ENCODE results near the gene TACO1. TPM values are rescaled to one million over a fixed set of nuclear protein-coding genes. Genes with fewer than 3 reads are reported as not detected.
A peak's percentile ranks its signal among the peaks of the same experiment; 100 is the strongest.

The TACO1 gene
- polyA plus RNA-seq, 3 donors from 2014 or later = 10.9 to 19.9 (median 19.6) TPM

DNA sequence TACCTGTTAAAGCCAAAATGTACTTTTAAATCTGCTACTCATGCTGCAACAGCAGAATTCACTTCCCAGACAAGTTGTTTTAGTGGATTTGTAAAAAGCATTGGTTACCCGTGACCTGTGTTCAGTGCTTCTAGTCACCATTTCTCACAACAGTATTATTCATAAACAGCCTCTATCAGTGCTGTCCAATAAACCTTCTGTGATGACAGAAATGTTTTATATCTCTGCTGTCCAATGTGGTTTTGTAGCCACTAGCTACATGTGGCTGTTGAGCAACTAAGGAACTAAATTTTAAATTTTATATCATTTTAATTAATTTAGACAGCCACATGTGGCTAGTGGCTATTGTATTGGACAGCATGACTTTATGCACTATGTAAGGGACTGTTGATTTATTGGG is 34.1 kb downstream of the TACO1 start:
- Mint-ChIP-seq H3K4me1 (peaks cover 21 to 26% of the 10 kb centered on the region in 2 donors), H3K36me3 (peaks cover 12 to 19% (median 14%) of the 10 kb centered on the region in 3 donors), H3K27ac (no peak overlapping the region), H3K27me3 (ENCODE audit: low read depth in 3 of 3) (no peaks in the 10 kb centered on the region), H3K9me3 (no peaks in the 10 kb centered on the region), H3K4me3 (no peak overlapping the region)
- no peak for DNase-seq

DNA sequence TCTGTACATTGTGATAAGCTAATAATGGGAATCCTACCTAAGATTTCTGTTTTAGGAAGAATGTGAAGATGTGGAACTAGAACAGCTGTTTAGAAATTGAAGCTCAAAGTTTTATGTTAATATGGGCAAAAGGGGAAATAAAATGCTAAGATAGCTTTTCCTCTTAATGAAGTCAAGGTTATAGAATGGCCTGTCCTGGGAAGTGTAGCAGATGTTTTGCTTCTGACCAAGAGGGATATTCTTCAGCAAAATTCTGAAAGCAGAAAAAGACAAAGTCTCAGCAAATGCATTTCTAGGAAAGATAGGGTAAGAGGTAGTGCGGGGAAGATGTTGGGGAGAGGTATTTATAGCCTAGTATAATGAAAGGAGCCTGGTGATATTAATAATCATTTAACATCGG is 34.6 kb downstream of the TACO1 start:
- no peaks in the 10 kb centered on the region for H3K9me3 Mint-ChIP-seq
- no peak overlapping the region for H3K4me3 Mint-ChIP-seq
- DNase-seq = no peak
- no peaks in the 10 kb centered on the region for H3K27me3 Mint-ChIP-seq (ENCODE audit: low read depth in 3 of 3)
- peaks cover 20 to 26% of the 10 kb centered on the region in 2 donors for H3K4me1 Mint-ChIP-seq
- peak overlapping the region in 1 of 6 donors; percentile 28 for H3K27ac Mint-ChIP-seq
- peaks cover 12 to 19% (median 14%) of the 10 kb centered on the region in 3 donors for H3K36me3 Mint-ChIP-seq

DNA sequence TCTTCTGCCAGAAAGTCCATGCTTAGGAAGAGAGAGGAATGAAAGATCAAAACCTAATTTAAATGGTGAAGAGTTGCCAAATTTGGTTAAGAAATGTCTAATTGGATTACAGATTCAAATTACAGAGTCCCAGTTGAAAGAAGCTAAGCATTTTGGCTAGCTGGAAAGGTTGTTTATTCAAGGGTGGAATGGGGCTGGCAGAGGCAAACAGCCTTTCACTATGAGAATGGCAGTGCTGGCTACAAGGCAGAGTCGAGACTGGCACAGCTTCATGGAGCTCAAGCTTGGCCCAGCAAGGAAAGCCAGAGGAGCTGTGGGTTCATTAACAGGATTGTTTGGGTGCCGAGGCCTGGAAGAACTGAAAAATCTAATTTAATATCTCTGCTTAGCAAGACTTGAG is 35.1 kb downstream of the TACO1 start:
- no peak for DNase-seq
- Mint-ChIP-seq H3K27ac (no peak overlapping the region), H3K9me3 (no peaks in the 10 kb centered on the region), H3K36me3 (peaks cover 12 to 21% (median 14%) of the 10 kb centered on the region in 3 donors), H3K4me1 (peaks cover 20 to 26% of the 10 kb centered on the region in 2 donors), H3K4me3 (no peak overlapping the region), H3K27me3 (ENCODE audit: low read depth in 3 of 3) (no peaks in the 10 kb centered on the region)

DNA sequence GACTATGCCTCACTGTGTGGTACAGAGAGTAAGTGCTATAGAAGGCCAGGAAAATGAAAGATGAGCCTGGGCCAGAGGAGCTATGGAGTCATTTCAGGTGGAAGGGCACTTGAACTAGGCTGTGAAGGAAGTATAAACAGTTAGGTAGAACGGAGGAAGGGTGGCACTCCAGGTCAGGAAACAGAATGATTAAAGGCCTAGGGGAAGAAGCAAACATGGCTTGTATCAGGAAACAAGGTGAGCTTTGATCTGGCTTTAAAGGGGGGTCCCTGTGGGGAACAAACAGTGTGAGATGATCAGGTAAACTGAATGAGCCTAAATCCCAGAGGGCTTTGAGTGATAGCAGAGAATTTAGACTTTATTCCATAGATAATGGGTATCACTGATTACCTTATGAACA is 38.4 kb downstream of the TACO1 start:
- no peaks in the 10 kb centered on the region for H3K9me3 Mint-ChIP-seq
- H3K27me3 Mint-ChIP-seq (ENCODE audit: low read depth in 3 of 3) = no peaks in the 10 kb centered on the region
- DNase-seq = no peak
- H3K4me1 Mint-ChIP-seq = peaks cover 4 to 8% of the 10 kb centered on the region in 2 donors
- H3K36me3 Mint-ChIP-seq = peaks cover 14 to 18% (median 15%) of the 10 kb centered on the region in 3 donors
- no peak overlapping the region for H3K4me3 Mint-ChIP-seq
- peak overlapping the region in 2 of 6 donors; percentile 43 to 46 for H3K27ac Mint-ChIP-seq

DNA sequence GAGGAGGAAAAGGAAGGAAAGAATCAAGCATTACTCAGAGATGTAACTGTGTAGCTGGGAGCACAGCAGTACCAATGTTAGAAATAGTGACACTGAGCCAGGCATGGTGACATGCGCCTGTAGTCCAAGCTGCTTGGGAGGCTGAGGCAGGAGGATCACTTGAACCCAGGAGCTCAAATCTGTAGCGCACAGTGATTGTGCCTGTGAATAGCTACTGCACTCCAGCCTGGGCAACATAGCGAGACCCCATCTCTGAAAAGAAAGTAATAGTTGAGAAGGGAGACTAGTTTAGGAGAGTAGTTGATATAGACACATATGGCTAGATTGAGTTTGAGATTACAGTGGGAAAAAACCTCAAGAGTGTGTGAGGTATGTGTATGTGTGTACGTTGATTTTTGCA is 39.3 kb downstream of the TACO1 start:
- H3K27me3 Mint-ChIP-seq (ENCODE audit: low read depth in 3 of 3) = no peaks in the 10 kb centered on the region
- H3K4me3 Mint-ChIP-seq = no peak overlapping the region
- no peaks in the 10 kb centered on the region for H3K9me3 Mint-ChIP-seq
- peaks cover 11 to 18% (median 11%) of the 10 kb centered on the region in 3 donors for H3K36me3 Mint-ChIP-seq
- peaks cover 0 to 5% of the 10 kb centered on the region in 2 donors for H3K4me1 Mint-ChIP-seq
- no peak overlapping the region for H3K27ac Mint-ChIP-seq
- no peak for DNase-seq

DNA sequence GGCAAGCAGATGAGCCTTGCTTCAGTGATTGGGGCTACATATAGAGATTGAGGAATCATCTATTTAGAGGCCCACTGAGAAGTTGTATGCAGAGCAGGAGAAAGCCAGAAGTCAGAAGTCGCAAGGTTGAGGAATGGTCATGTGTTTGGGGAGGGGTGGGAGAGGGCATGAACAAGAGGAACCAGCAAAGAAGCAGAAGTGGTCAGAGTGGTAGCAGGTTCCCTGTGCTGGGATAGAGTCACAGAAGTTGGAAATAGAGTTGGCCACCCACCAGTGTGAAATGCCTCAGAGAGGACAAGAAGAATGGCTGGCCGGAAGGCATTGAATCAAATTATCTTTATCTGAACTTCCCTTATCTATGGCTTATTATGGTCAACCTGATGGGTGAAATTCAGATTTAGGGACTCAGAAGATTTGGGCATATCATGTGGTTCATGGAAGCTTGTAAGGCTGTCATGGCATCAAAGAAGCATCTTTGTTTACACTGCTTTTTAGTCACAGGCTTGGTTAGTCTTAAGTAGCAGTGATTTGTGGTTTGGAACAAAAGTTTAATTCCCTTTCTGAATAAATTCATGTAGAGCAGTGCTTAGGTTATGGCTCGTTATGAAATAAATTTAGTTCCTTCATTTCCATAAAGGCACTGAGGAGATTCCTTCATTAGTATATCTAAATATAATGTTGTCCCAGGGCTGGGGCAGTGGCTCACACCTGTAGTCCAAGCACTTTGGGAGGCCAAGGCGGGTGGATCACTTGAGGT is 41.2 kb downstream of the TACO1 start:
- Mint-ChIP-seq H3K4me3 (peak overlapping the region in 1 of 5 donors; percentile 35), H3K27ac (peak overlapping the region in 1 of 6 donors; percentile 67), H3K36me3 (peaks cover 5 to 14% (median 8%) of the 10 kb centered on the region in 3 donors), H3K4me1 (peaks cover 4% of the 10 kb centered on the region in 2 donors), H3K9me3 (no peaks in the 10 kb centered on the region), H3K27me3 (ENCODE audit: low read depth in 3 of 3) (no peaks in the 10 kb centered on the region)
- peak in 1 of 3 donors; percentile 3 for DNase-seq

DNA sequence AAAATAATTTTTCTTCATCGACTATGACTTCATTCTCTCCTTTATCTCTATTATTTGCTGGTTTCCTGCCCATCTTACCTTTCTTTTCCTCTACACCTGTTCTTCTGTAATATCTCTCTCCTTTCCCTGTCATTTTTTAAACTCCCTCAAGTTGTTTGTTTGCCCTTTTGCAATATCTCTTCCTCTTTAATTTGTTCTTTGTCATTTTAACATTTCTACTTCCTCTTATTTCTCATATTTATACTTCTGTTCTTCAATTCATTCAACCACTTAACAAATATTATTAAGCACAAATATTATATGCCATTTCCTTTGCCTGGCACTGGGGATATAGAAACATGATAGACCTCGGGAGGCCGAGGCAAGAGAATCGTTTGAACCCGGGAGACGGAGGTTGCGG is 44.2 kb downstream of the TACO1 start:
- no peaks in the 10 kb centered on the region for H3K27me3 Mint-ChIP-seq (ENCODE audit: low read depth in 3 of 3)
- DNase-seq = no peak
- H3K4me1 Mint-ChIP-seq = peaks cover 9% of the 10 kb centered on the region in 2 donors
- no peak overlapping the region for H3K4me3 Mint-ChIP-seq
- peak overlapping the region in 1 of 6 donors; percentile 14 for H3K27ac Mint-ChIP-seq
- H3K36me3 Mint-ChIP-seq = peaks cover 5 to 18% (median 7%) of the 10 kb centered on the region in 3 donors
- H3K9me3 Mint-ChIP-seq = no peaks in the 10 kb centered on the region

DNA sequence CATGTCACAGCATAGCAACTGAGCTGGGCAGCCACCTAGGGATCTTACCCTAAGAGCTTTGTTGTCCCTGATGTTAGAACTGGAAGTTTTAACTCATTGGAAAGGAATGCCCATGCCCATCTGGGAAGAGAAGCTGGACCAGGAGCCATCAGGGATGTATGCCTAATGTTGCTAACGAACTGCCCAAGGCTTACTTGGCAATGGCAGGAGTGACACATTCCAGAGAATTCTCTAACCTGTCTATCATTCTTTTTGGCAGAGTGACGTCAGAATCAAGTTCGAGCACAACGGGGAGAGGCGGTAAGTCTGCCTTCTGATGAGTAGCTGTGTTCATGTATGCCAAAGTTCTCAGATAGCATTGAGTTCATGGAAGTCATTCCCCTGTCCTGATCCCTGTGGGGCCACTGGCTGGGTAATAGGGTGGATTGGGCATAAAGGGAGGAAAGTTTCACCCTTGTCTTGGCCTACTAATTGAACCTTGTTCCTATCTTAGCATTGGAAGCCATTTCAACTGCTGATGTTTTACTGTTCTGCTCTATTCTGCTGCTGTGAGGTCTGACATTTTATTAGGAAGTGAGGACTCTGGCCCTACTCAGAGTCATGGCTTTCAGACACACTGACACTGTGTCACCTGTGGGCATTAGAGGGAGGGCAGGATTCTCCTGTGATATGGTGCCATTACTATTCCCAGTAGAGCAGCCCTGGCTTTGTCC is 45.2 kb downstream of the TACO1 start:
- H3K27me3 Mint-ChIP-seq (ENCODE audit: low read depth in 3 of 3) = no peaks in the 10 kb centered on the region
- H3K36me3 Mint-ChIP-seq = peaks cover 5 to 15% (median 9%) of the 10 kb centered on the region in 3 donors
- H3K4me3 Mint-ChIP-seq = no peak overlapping the region
- peaks cover 10 to 14% of the 10 kb centered on the region in 2 donors for H3K4me1 Mint-ChIP-seq
- no peak for DNase-seq
- H3K9me3 Mint-ChIP-seq = no peaks in the 10 kb centered on the region
- peak overlapping the region in 1 of 6 donors; percentile 23 for H3K27ac Mint-ChIP-seq

DNA sequence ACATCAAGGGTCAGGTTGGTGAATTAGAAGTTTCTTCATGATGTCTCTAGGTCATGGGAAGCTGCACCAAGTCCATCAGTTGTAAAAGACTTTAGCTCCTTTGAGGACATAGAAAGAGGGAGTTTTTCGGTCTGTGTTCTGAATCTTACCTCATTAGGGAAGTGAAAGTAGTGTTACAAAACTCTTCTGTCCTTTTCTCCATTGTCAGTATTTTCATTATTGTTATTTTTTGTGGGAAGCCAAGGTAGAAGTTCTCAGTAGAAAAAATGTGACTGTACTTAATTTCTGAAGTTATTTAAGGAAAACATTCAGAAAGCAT is 45.8 kb downstream of the TACO1 start:
- no peaks in the 10 kb centered on the region for H3K27me3 Mint-ChIP-seq (ENCODE audit: low read depth in 3 of 3)
- H3K4me1 Mint-ChIP-seq = peaks cover 10 to 14% of the 10 kb centered on the region in 2 donors
- no peak overlapping the region for H3K4me3 Mint-ChIP-seq
- peak overlapping the region in 1 of 6 donors; percentile 9 for H3K27ac Mint-ChIP-seq
- no peaks in the 10 kb centered on the region for H3K9me3 Mint-ChIP-seq
- H3K36me3 Mint-ChIP-seq = peaks cover 4 to 15% (median 9%) of the 10 kb centered on the region in 3 donors
- DNase-seq = no peak

DNA sequence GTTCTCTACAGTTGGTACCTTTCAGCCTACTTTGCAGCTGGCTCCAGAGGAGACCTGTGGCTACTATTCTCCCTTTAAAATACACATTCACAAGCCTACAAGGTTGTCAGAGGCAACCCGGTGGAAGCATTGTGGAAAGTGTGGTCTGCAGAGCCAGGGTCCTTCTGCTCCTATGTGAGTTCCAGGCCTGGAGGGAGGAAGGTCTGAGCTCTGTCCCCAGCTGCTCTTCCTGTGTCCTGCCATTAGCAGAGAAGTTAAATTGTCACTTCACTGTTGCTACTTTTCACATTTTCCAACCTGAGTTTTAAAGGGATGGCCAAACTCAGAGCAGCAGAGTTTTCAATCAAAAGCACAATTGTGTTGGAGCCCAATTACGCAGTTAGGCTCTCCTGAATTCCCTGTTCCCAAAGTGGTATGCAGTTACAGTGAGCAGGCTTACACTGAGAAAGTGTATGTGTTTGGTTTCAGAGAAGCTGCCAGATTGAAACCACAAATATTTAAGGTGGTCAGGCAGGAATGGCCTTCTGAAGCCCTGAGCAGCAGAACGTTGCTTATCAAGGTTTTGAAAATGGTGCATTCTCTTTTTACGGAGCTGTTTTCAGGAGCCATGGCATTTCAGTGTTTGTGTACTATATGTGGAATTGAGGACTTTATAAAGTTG is 46.5 kb downstream of the TACO1 start:
- Mint-ChIP-seq H3K9me3 (no peaks in the 10 kb centered on the region), H3K27me3 (ENCODE audit: low read depth in 3 of 3) (no peaks in the 10 kb centered on the region), H3K27ac (peak overlapping the region in 1 of 6 donors; percentile 7), H3K4me3 (no peak overlapping the region), H3K36me3 (peaks cover 2 to 17% (median 5%) of the 10 kb centered on the region in 3 donors), H3K4me1 (peaks cover 12 to 14% of the 10 kb centered on the region in 2 donors)
- DNase-seq = no peak

DNA sequence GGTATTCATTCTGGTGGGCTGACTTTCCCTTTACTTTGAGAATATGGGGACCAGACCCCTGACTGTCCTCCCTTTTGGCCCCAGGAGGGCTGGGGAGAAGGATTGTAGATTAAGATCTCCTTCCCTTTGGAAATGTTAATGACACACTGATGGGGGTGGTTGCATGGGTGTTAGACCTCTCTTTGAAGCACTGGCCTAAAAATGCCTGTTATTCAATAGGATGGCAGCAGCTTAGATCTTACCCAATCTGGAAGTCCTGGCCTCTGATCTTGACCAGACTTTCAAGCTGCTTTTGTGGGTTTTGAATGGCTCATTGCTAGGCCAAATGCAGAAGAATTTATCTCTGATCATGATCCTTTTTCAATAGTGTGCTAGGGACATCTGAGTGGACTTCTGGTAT is 47.2 kb downstream of the TACO1 start:
- peaks cover 12 to 14% of the 10 kb centered on the region in 2 donors for H3K4me1 Mint-ChIP-seq
- no peak overlapping the region for H3K27ac Mint-ChIP-seq
- H3K9me3 Mint-ChIP-seq = no peaks in the 10 kb centered on the region
- H3K4me3 Mint-ChIP-seq = no peak overlapping the region
- H3K27me3 Mint-ChIP-seq (ENCODE audit: low read depth in 3 of 3) = no peaks in the 10 kb centered on the region
- peaks cover 5 to 22% (median 7%) of the 10 kb centered on the region in 3 donors for H3K36me3 Mint-ChIP-seq
- no peak for DNase-seq

DNA sequence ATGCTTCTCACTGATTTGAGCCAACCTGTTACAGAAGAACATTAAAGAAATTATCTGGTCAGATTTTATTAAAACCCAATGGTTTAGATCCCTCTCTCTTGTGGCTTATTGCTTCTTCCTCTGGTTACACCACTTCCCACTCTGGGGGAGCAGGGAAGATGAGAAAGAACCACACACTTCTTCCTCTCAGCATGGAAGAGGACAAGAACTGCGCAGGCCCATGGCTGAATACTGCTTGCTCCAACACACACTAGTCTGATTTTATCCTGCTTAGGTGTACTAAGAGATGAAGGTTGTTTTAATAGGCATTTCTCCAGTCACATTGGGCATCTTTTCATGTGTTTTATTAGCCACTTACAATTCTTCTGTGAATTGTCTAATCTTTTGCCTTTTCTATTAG is 49.1 kb downstream of the TACO1 start:
- Mint-ChIP-seq H3K9me3 (no peaks in the 10 kb centered on the region), H3K4me3 (peak overlapping the region in 2 of 5 donors; percentile 28 to 41), H3K36me3 (peaks cover 10 to 37% (median 10%) of the 10 kb centered on the region in 3 donors), H3K4me1 (peaks cover 12 to 14% of the 10 kb centered on the region in 2 donors), H3K27ac (peak overlapping the region in 3 of 6 donors; percentile 9 to 48 (median 28)), H3K27me3 (ENCODE audit: low read depth in 3 of 3) (no peaks in the 10 kb centered on the region)
- DNase-seq = no peak

DNA sequence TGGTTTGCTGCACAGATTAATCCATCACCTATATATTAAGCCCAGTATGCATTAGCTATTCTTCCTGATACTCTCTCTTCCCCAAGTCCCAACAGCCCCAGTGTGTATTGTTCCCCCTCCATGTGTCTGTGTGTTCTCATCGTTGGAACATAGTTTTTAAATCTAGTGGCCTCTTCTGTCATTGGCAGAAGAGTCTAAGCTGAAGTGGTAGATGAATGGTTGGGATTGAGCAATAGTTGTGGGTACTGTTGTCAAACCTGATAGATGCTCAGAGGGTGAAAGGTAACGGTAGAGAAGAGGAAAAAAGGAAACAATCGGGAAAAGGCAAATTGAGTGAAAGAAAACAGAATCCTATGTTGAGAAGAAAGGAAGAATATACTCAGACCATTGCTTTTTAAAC is 51.4 kb downstream of the TACO1 start:
- Mint-ChIP-seq H3K27ac (peak overlapping the region in 1 of 6 donors; percentile 20), H3K36me3 (peaks cover 10 to 27% (median 15%) of the 10 kb centered on the region in 3 donors), H3K27me3 (ENCODE audit: low read depth in 3 of 3) (no peaks in the 10 kb centered on the region), H3K4me3 (no peak overlapping the region), H3K4me1 (peaks cover 10 to 11% of the 10 kb centered on the region in 2 donors), H3K9me3 (no peaks in the 10 kb centered on the region)
- no peak for DNase-seq

DNA sequence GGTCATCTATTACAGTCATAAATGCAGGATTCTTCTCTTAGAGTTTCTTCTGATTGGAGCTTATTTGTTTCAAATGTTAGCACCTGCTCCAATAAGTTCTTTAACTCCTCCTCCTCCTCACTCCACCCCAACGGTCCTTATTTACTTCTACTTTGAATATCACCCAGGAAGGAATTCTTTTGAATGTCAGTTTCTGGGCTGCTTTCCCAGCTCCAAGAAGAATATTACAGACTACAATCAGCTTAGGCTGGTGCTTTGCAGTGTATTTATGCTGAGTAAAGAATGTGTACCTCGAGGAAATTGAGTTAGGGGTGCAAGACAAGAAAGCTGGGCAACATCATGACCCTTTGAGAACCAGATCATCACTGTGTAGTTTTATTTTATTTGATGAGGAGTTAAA is 52.4 kb downstream of the TACO1 start:
- Mint-ChIP-seq H3K9me3 (no peaks in the 10 kb centered on the region), H3K4me3 (no peak overlapping the region), H3K4me1 (peaks cover 10 to 11% of the 10 kb centered on the region in 2 donors), H3K36me3 (peaks cover 12 to 33% (median 22%) of the 10 kb centered on the region in 3 donors), H3K27ac (peak overlapping the region in 2 of 6 donors; percentile 9 to 23), H3K27me3 (ENCODE audit: low read depth in 3 of 3) (no peaks in the 10 kb centered on the region)
- no peak for DNase-seq

Measured in immature natural killer cell (primary cell).